Aorta (tissue), 5 donors: Measurements from ENCODE around the gene HIRIP3. TPM values are rescaled to one million over a fixed set of nuclear protein-coding genes. Genes with fewer than 3 reads are reported as not detected.
A peak's percentile ranks its signal among the peaks of the same experiment; 100 is the strongest.

Experiments
- ATAC-seq: fragments of 200-7000 bp; cut with Tn5 transposase; one replicate; pipeline ENCODE4 v1.9.1; 2022; ENCODE audit warnings: moderate library complexity; ENCODE audit not compliant: low FRiP score
- DNase-seq, 2 donors: peaks; one replicate each; pipeline ENCODE4 v3.0.0-alpha.2; 2020
- H3K27ac ChIP-seq, 2 donors: one replicate each; pipeline ENCODE4 v1.5.1; 2013; ENCODE audit warnings: low read length in 2 of 2, mild to moderate bottlenecking in 2 of 2, moderate library complexity in 2 of 2, control low read depth in 1 of 2, inconsistent platforms in 1 of 2, low read depth in 1 of 2
- H3K27me3 ChIP-seq, 2 donors: one replicate each; pipeline ENCODE4 v1.6.1; 2013; ENCODE audit warnings: control low read depth in 1 of 2, low read length in 1 of 2, mild to moderate bottlenecking in 1 of 2, moderate library complexity in 1 of 2; ENCODE audit not compliant: insufficient read depth in 2 of 2, control insufficient read depth in 1 of 2
- H3K36me3 ChIP-seq, 2 donors: one replicate each; pipeline ENCODE4 v1.6.1; 2013; ENCODE audit warnings: control low read depth in 1 of 2, low read length in 1 of 2, mild to moderate bottlenecking in 1 of 2; ENCODE audit not compliant: insufficient read depth in 2 of 2, control insufficient read depth in 1 of 2
- H3K4me1 ChIP-seq, 2 donors: one replicate each; pipeline ENCODE4 v1.6.1; 2013; ENCODE audit warnings: low read length in 2 of 2, control low read depth in 1 of 2, mild to moderate bottlenecking in 1 of 2, moderate library complexity in 1 of 2; ENCODE audit not compliant: insufficient read depth in 2 of 2, control insufficient read depth in 1 of 2
- H3K4me3 ChIP-seq, 2 donors: one replicate each; pipeline ENCODE4 v1.5.1; 2013; ENCODE audit warnings: low read length in 2 of 2, control low read depth in 1 of 2, mild to moderate bottlenecking in 1 of 2
- H3K9me3 ChIP-seq: one replicate; pipeline ENCODE4 v1.6.1; 2013; ENCODE audit warnings: mild to moderate bottlenecking, low read length; ENCODE audit not compliant: control insufficient read depth
- WGBS, 2 donors: extraction: QIAGEN DNeasy Blood & Tissue Kit; methylation state at CpG; one replicate each; pipeline ENCODE4 v1.1.7; 2013; 5-methylcytosine and 5-hydroxymethylcytosine counted together
- intact Hi-C, 2 donors: fragments of 100-400 bp; cut with DNase I; formaldehyde crosslinking; loops; one replicate each; pipeline versions ENCODE4 v1.14.2 to v1.15.0; 2022
- polyA plus RNA-seq, 2 donors: library from polyadenylated mRNA; stranded (reverse); fragments of 200-250 nt; gene quantifications; one replicate each; pipeline ENCODE4 v1.2.3, GENCODE V29; 2013
- total RNA-seq, 2 donors: library from RNA; stranded (reverse); fragmentation: NEBNext Ultra II Directional; extraction: Animal tissue kit (Norgen Biotek cat#: 25700); gene quantifications; one replicate each; pipeline ENCODE4 v1.2.1, GENCODE V29; 2021
- donor health status: healthy with polysubstance abuse.
- donor health status: Bipolar disorder and iron deficiency.
- donor health status: DM: no; HTN: no; CAD: no.
- donor health status: DM: no; HTN: no; CAD: no.
- donor health status: DM: yes; HTN: yes; CAD: no.

The HIRIP3 gene
- total and polyA plus RNA-seq, 4 donors, result 7.9 to 23.6 (median 11.0) TPM

DNA sequence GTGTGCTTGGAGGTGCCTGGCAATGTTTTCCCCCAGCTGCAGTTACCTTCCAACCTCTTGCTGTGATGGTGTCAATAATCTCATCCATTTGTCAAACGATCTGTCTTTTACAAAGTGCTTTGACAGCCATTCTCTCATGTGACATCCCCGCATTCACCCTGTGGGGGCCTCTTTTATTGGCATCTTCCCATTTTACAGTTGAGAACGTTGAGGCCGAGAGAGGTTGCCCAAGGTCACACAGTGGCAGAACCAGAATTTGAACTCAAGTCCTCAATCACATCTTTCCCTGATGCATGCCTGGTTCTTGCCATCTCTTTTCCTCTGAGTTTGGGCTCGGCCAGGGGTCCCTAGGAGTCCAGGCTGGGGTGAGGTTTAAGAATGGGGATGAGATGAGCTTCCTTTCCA, 20.3 kb downstream of the HIRIP3 start:
- WGBS, 2 donors, result 55 to 58% methylated on average over 5 of the region's 5 CpGs
- H3K27ac ChIP-seq, result no peak overlapping the region

DNA sequence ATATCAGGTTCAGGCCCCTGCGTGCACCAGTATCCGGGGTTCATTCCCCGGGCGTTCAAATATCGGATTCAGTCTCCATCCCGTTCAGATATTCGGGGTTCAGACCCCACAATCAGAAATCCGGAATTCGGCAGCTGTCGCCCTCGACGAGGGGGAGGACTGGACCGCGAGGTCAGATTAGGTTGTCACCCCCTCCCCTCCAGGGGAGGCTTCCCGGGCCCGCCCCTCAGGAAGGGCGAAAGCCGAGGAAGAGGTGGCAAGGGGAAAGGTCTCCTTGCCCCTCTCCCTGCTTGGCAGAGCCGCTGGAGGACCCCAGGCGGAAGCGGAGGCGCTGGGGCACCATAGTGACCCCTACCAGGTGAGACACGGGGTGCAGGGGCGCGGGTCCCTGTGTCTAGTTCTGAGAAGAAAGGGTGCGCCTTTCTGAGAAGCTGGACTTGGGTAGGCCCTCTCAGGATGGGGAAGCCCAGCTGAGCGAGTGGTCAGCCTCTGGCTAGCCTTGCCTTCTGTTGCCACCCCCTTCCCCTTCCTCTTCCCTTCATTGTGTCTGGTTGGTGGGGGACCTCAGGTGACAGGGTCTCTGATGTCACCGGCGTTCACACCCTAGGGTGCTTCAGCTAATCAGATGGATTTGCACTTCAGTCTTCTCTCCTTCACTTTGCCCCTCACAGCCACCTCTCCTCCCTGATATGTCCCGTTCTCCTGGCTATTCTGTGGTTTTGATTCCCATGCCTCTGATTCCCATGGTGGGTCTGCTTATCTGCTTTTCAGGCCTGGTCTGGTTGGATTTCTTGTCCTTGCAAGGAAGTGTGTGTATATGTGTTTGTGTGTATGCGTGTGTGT, 20.9 kb downstream of the HIRIP3 start:
- Histone ChIP-seq H3K27ac (no peak overlapping the region), H3K27me3 (no peaks in the 10 kb centered on the region), H3K4me3 (peak overlapping the region; percentile 80 to 85), H3K9me3 (no peaks in the 10 kb centered on the region), H3K36me3 (no peaks in the 10 kb centered on the region), H3K4me1 (peaks cover 0 to 4% of the 10 kb centered on the region in 2 donors)
- intact Hi-C loops, result no loop called here
- DNase-seq (peak; percentile 59 to 73), ATAC-seq (peak; percentile 26)
- WGBS, 2 donors, result 1% methylated on average over 31 of the region's 31 CpGs

More for the DNA sequence above, 20.3 kb downstream of the HIRIP3 start:
- intact Hi-C loops, result no loop called here
- no peaks in the 10 kb centered on the region for H3K36me3 ChIP-seq
- no peak for ATAC-seq
- H3K9me3 ChIP-seq, result no peaks in the 10 kb centered on the region
- peak in 1 of 2 donors; percentile 8 for DNase-seq
- peaks cover 0 to 4% of the 10 kb centered on the region in 2 donors for H3K4me1 ChIP-seq
- peak overlapping the region in 1 of 2 donors; percentile 85 for H3K4me3 ChIP-seq
- H3K27me3 ChIP-seq, result no peaks in the 10 kb centered on the region

DNA sequence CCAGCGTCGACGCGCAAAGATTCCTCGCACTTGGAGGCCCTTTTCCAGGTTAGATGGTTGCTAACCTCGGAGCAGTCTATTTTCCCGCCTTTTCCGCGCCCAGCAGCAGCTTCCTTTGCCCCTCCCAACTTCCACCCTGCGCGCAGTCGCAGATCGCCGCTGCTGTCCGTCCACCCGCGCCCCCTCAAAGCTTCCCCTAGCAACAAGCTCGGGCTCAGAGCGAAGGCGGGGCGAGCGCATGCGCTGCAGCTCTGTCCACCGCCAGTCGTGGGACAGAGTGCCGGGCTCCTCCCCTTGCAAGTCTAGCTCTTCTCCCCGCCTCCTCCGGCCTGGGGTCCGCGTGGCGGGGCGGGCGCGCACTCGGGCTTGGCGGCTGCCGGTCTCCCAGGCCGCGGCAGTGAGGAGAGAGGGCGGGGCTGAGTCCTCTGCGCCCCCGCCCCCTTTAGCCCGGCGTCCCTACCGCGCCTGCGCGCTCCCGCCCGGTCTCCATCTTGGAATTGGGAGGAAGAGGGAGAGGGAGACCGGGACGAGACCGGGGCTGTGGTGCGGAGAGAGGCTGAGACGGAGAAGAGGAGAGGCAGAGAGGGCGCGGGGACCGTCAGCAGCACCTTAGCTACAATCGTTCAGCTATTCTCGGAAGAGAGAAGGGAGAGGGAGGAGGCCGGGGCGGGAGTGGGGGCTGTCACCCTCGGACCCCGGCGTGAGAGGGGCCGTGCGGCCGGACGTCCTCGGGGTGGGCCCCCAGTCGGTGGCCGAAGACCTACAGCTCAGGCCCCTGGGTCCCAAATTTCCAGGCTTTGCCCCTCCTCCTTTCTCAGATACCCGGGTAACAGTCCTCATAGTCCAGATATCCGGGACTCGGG, 21.8 kb downstream of the HIRIP3 start, which contains the start of gene TAOK2:
TSS of gene TAOK2 (plus strand) at position 485 of the 863 bp plus-strand sequence. CDS start 3,905 bp downstream, outside the sequence.
- ATAC-seq, result peak; percentile 99
- H3K4me1 ChIP-seq, result peaks cover 0 to 4% of the 10 kb centered on the region in 2 donors
- no peaks in the 10 kb centered on the region for H3K27me3 ChIP-seq
- DNase-seq, result peak; percentile 99 to 100
- peak within 1 kb of the TSS; percentile 80 to 85 for H3K4me3 ChIP-seq
- H3K27ac ChIP-seq, result peak within 1 kb of the TSS in 1 of 2 donors; percentile 55
- 2 to 3% methylated on average over 64 to 75 of the region's 75 CpGs for WGBS, 2 donors
- intact Hi-C loops, result no loop called here
- no peaks in the 10 kb centered on the region for H3K36me3 ChIP-seq
- H3K9me3 ChIP-seq, result no peaks in the 10 kb centered on the region

DNA sequence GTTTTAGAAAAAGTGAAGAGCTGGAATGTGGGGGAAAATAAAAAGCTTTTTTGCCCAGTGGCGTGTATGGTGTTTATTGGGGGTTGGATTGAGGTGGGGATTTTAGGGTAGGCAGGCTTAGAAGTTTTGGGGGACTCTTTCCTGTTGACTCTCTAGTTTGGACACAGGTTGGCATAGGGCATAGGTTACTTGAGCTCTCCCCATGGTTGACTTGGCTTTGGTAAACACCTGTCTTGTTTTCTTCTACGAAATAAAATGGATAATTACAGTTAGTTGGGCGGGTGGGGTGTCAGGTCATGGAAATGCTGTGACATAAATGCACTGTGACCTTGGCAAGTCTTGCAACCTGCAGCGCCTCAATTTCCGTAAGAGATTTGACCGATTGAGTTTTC, 22.4 kb downstream of the HIRIP3 start:
- Histone ChIP-seq H3K36me3 (peaks cover 0 to 1% of the 10 kb centered on the region in 2 donors), H3K9me3 (no peaks in the 10 kb centered on the region), H3K27ac (no peak overlapping the region), H3K27me3 (no peaks in the 10 kb centered on the region), H3K4me1 (peaks cover 0 to 4% of the 10 kb centered on the region in 2 donors), H3K4me3 (no peak overlapping the region)
- intact Hi-C loops, result no loop called here
- ATAC-seq (no peak), DNase-seq (no peak)
- 57 to 63% methylated on average over 6 of the region's 6 CpGs for WGBS, 2 donors

DNA sequence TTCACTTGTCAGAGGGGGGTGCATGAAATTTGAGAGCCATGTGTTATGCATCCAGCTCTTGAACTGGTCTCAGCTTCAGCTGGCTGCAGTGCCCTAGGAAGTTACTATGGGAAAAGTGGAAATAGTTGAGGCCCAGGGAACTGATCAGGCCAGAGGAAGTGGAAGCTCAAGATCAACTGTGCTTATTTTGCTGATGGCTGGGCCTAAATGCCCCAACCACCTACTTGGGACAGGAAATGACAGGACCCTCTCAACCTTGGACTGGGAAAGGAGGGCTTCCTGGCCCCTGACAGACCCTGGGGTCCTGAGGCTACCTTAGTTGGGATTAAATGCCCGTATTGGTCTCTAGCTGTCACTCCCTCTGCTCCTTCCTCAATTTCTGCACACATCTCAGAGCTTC, 22.9 kb downstream of the HIRIP3 start:
- DNase-seq, result peak in 1 of 2 donors; percentile 10
- peaks cover 0 to 2% of the 10 kb centered on the region in 2 donors for H3K36me3 ChIP-seq
- H3K9me3 ChIP-seq, result no peaks in the 10 kb centered on the region
- 94 to 100% methylated on average over 1 of the region's 1 CpG for WGBS, 2 donors
- intact Hi-C loops, result no loop called here
- H3K4me1 ChIP-seq, result peaks cover 0 to 4% of the 10 kb centered on the region in 2 donors
- H3K27me3 ChIP-seq, result no peaks in the 10 kb centered on the region
- H3K27ac ChIP-seq, result no peak overlapping the region
- ATAC-seq, result no peak
- no peak overlapping the region for H3K4me3 ChIP-seq

DNA sequence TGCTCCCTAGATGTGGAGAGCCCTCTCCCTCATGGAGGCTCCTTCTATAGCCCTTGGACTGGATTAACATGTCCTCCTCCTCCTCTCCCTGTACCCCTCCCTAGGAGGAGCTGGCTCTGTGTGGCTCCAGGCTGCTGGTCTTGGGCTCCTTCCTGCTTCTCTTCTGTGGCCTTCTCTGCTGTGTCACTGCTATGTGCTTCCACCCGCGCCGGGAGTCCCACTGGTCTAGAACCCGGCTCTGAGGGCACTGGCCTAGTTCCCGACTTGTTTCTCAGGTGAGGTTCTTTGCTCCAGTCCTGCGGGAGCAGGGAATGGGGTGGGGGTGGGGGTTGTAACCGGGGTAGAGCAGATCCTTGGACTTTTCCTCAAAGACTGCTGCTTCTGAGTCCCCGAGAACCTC, 24.1 kb downstream of the HIRIP3 start:
- 87% methylated on average over 8 of the region's 8 CpGs for WGBS, 2 donors
- intact Hi-C loops, result no loop called here
- no peak overlapping the region for H3K27ac ChIP-seq
- peak in 1 of 2 donors; percentile 59 for DNase-seq
- H3K36me3 ChIP-seq, result peaks cover 0 to 2% of the 10 kb centered on the region in 2 donors
- no peaks in the 10 kb centered on the region for H3K27me3 ChIP-seq
- H3K4me1 ChIP-seq, result peaks cover 0 to 3% of the 10 kb centered on the region in 2 donors
- H3K4me3 ChIP-seq, result no peak overlapping the region
- no peaks in the 10 kb centered on the region for H3K9me3 ChIP-seq
- ATAC-seq, result no peak

DNA sequence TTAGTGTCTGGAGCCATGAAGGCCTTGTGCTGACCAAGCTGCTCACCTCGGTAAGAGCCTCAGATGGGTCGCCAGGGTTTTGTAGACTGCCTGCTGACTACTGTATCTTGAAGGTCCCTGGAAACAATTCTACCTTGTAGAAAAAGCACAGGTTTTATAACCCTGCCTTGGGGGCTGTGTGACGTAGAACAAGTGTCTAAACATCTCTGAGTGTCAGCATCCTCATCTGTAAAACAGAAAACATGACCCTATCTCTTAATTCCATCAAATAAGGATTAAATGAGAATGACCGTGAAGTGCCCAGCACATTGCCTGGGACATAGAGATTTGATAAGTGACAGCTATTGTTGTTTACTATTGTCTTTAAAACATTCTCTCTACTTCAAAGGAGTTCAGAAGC, 27.2 kb downstream of the HIRIP3 start:
- H3K9me3 ChIP-seq, result no peaks in the 10 kb centered on the region
- WGBS, 2 donors, result 85 to 88% methylated on average over 4 of the region's 4 CpGs
- no peak overlapping the region for H3K4me3 ChIP-seq
- peaks cover 0 to 2% of the 10 kb centered on the region in 2 donors for H3K36me3 ChIP-seq
- no peaks in the 10 kb centered on the region for H3K27me3 ChIP-seq
- ATAC-seq (no peak), DNase-seq (peak in 1 of 2 donors; percentile 11)
- H3K4me1 ChIP-seq, result no peaks in the 10 kb centered on the region
- intact Hi-C loops, result loop anchor here in 1 of 2 donors (10.0 kb wide), 1 partner anchor 103 kb away; the partner anchor contains the start of gene CDIPT
- no peak overlapping the region for H3K27ac ChIP-seq

DNA sequence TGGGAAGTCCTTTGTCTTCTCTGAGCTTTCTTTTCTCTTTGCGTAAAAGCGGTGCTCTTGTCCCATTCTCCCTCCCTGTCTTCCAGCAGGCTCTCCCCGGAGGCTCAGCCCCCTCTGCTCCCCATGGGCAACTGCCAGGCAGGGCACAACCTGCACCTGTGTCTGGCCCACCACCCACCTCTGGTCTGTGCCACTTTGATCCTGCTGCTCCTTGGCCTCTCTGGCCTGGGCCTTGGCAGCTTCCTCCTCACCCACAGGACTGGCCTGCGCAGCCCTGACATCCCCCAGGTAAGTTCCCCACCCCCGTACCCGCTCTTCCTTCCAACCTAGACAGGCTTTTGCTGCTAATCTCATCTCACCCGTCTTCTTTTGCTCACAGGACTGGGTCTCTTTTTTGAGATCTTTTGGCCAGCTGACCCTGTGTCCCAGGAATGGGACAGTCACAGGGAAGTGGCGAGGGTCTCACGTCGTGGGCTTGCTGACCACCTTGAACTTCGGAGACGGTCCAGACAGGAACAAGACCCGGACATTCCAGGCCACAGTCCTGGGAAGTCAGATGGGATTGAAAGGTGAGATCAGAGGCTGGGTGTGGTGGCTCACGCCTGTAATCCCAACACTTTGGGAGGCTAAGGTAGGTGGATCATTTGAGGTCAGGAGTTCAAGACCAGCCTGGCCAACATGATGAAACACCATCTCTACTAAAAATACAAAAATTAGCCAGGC, 32.2 kb downstream of the HIRIP3 start:
- H3K27me3 ChIP-seq, result no peaks in the 10 kb centered on the region
- no peak for ATAC-seq
- peak in 1 of 2 donors; percentile 69 for DNase-seq
- no peaks in the 10 kb centered on the region for H3K4me1 ChIP-seq
- 83 to 90% methylated on average over 14 of the region's 14 CpGs for WGBS, 2 donors
- intact Hi-C loops, result loop anchor here (5.0 to 10.0 kb wide), 3 partner anchors 34 to 98 kb away; partner anchors contain the start of genes CDIPT (in 1 of the 2), HIRIP3 (in 1 of the 2), INO80E (in 1 of the 2) and KCTD13 (in 1 of the 2)
- H3K27ac ChIP-seq, result peak overlapping the region in 1 of 2 donors; percentile 39
- H3K4me3 ChIP-seq, result peak overlapping the region in 1 of 2 donors; percentile 29
- peaks cover 0 to 2% of the 10 kb centered on the region in 2 donors for H3K36me3 ChIP-seq
- H3K9me3 ChIP-seq, result no peaks in the 10 kb centered on the region
